GM21619 (cell line): ENCODE data around the gene DEPDC4.
A peak's percentile ranks its signal among the peaks of the same experiment; 100 is the strongest.

Experiments
- ATAC-seq: cut with Tn5 transposase; IDR thresholded peaks from one replicate; pipeline ENCODE4 v1.9.1; 2021; ENCODE audit not compliant: unreplicated experiment

Gene DEPDC4

GRCh38 chr12:100215209-100215608, 51.7 kb downstream of the DEPDC4 start:
- ATAC-seq = no peak

DNA sequence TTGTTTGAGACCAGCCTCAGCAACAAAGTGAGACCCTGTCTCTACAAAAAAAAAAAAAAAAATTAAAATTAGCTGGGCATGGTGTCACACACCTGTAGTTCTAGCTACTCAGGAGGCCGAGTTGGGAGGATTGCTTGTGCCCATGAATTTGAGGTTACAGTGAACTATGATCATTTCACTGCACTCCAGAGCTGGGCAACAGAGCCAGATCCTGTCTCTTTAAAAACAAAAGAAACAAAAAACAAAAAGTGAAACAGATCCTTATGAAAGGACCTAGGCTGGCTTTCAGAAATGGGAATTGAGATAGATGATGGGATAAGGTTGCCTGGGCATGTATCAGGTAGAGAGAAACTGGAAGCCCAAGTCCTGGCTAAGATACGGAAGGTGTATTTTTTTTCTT, 52.4 kb downstream of the DEPDC4 start:
- ATAC-seq = no peak

- no peak for ATAC-seq
Measured at GRCh38 chr12:100213016-100213891, 53.6 kb downstream of the DEPDC4 start.

GRCh38 chr12:100211698-100212097, 55.2 kb downstream of the DEPDC4 start:
- ATAC-seq = no peak

DNA sequence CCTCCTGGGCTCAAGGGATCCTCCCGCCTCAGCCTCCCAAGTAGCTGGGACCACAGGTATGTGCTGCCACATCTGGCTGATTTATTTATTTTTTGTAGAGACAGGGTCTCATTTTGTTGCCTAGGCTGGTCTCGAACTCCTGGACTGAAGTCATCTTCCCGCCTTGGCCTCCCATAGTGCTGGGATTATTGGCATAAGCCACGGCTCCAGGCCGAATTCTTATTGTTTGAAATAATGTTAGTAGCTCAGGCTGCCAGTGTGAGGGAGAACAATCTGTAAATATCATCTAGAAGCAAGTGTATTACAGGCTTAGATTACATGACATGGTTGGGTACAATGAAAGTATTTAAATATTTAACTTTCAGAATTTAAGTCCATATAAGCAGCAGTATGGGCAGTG, 58.0 kb downstream of the DEPDC4 start:
- ATAC-seq = no peak

DNA sequence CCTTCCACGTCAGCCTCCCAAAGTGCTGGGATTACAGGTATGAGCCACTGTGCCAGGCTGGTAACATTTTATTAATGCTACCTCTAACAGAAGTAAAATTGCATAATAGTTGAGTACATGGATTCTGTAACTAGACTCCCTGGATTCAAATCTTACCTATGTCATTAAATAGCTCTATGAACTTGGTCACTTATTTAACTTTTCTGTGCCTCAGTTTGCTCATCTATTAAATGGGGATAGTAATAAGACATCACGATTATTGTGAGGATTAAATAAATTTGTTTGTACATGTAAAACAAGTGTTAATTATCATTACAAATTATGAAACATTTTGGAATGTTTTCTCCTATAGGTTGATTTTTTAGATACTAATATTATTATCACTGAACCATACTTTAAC, 59.6 kb downstream of the DEPDC4 start:
- no peak for ATAC-seq

DNA sequence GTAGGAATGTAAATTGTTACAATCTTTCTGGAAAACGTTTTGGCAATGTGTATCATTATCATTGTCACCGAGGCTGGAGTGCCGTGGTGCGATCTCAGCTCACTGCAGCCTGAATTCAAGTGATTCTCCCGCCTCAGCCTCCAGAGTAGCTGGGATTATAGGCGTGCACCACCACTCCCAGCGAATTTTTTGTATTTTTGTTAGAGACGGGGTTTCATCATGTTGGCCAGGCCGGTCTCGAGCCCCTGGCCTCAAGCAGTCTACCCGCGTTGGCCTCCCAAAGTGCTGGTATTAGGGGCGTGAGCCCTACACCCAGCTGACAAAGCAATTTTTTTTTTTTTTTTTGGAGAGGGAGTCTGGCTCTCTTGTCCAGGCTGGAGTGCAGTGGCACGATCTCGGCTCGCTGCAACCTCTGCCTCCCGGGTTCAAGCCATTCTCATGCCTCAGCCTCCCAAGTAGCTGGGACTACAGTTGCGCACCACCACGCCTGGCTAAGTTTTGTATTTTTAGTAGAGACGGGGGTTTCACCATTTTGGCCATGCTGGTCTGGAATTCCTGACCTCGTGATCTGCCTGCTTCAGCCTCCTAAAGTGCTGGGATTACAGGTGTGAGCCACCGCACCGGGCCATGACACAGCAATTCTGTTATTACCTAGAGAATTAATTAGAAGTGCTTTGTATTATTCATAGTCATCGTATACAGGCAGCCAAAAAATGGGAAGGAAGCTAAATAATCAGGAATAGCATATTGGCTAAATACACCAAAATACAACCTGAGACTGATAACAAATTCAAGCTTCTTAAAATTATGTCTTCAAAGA, 65.1 kb downstream of the DEPDC4 start:
- no peak for ATAC-seq

GRCh38 chr12:100200463-100201181, 66.3 kb downstream of the DEPDC4 start, which contains the start of gene ACTR6:
Gene ACTR6 (plus strand): TSS chr12:100200815. CDS start chr12:100200852, 37 bp downstream.
- peak; percentile 92 for ATAC-seq

- peak; percentile 78 for ATAC-seq
Measured at GRCh38 chr12:100199347-100200149, 67.3 kb downstream of the DEPDC4 start.

DNA sequence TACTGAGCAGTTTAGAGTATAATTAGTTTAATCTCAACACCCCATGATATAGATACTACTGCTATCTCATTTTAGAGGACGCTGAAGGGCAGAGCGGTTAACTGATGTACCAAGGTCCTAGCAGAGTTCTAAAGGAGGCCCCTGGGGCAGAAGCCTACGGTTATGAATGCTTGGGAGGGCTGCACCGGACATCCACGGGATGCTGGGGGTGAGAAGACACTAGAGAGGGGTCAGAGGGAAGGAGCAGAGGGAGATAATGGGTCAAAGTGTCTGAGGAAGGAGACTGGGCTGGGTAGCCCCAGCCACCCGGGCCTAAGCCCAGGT, 67.9 kb downstream of the DEPDC4 start:
- no peak for ATAC-seq

GRCh38 chr12:100197486-100197885, 69.4 kb downstream of the DEPDC4 start:
- ATAC-seq = no peak

DNA sequence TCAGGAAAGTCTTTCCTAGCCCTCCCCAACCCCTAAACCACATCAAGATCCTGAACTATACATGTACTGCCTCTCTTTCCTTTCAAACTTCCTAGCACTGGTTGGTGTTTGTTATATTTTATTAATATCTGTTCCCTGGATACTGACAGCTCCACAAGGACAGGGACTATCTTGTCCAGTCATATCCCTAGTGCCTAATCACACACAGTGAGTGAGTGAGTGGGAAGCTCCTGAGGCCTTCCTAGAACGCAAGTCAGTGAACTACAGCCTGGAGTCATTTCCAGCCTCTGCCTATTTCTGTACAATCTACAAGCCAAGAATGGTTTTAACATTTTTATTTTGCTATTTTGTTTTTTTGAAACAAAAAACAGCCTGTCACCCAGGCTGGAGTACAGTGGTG, 73.8 kb downstream of the DEPDC4 start:
- no peak for ATAC-seq
